Measurements from ENCODE around the gene KIAA1328.
A peak's percentile ranks its signal among the peaks of the same experiment; 100 is the strongest.

Gene KIAA1328

DNA sequence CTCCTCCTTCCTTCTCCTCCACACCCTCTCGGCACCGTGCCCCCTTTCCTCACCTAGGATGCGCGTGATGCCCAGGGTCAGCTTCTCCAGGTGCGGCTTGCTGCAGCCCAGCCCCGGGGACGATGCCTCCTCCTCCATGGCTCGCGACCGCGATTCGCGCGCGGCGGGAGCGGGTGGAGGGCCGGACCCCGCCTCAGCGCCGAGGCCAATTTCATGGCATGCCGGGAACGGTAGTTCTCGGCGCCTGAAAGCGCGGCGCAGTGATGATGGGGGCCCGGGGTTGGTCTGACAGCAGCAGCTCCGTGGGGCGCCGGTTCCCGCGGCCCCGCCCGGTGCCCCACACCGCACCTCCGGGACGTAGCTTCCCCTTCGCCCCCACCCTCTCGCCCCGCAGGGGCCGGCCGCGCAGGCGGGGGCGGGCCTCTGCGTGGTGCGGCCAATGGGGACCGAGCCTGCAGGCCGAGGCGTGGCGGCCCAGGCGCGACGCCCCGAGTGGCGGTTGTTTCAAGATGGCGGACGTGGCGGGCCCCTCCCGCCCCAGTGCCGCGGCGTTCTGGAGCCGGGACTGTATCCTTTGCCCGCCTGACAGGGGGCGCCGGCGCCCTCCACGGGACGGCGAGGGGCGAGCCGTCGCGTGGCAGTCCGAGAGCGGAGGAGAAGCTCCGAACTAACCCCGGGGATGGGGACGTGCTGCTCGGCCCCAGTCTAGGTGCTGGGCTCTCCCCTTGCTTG, at the start of gene KIAA1328, which contains the start of gene TPGS2:
KIAA1328 (plus strand) TSS at position 498 of the 732 bp plus-strand sequence; CDS start at position 510, 12 bp downstream.
TPGS2 (minus strand) TSS at position 373 of the 732 bp plus-strand sequence; CDS start at position 138, 235 bp downstream.
- TF ChIP-seq CTCF (conservative IDR thresholded peaks at IDR 0.05; ENCODE audit: low read length): peak; percentile 45
- DNase-seq (ENCODE audit: low read depth): peak; percentile 90
- H3K4me3 ChIP-seq (ENCODE audit: low read length): peak within 1 kb of the TSS; percentile 99

DNA sequence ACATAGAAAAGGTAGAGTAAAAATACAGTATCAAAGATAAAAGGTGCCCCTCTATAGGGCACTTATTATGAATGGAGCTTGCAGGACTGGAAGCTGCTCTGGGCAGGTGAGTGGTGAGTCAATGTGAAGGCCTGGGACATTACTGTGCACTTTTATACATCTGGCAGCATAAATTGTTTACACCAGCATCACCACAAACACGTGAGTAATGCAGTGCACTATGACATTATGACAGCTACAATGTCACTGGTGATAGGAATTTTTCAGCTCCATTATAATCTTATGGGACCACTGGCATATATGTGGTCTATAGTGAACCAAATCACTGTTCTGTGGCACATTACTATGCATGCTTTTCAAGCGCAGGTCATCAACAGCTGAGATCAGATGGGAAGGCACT, 48.2 kb upstream of the KIAA1328 start:
- TF ChIP-seq CTCF (conservative IDR thresholded peaks at IDR 0.05; ENCODE audit: low read length): no peak
- peak; percentile 38 for DNase-seq (ENCODE audit: low read depth)
- H3K4me3 ChIP-seq (ENCODE audit: low read length): no peak overlapping the region

GRCh38 chr18:36782710-36783109, 46.2 kb upstream of the KIAA1328 start:
- DNase-seq (ENCODE audit: low read depth): no peak
- no peak for TF ChIP-seq CTCF (conservative IDR thresholded peaks at IDR 0.05; ENCODE audit: low read length)
- H3K4me3 ChIP-seq (ENCODE audit: low read length): no peak overlapping the region

DNA sequence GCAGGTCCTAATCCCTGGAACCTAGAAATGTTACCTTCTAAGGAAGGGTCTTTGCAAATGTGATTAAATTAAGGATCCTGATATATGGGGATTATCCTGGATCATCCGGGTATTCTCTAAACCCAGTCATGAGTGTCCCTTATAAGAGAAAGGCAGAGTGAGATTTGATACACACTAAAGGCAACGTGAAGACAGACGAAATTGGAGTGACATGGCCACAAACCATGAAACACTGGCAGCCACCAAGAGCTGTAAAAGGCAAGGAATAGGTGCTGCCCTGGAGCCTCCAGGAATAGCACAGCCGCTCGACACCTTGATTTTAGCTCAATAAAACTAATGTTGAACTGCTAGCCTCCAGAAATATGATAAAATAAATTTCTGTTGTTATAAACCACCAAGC, 45.1 kb upstream of the KIAA1328 start:
- TF ChIP-seq CTCF (conservative IDR thresholded peaks at IDR 0.05; ENCODE audit: low read length): no peak
- no peak overlapping the region for H3K4me3 ChIP-seq (ENCODE audit: low read length)
- no peak for DNase-seq (ENCODE audit: low read depth)

DNA sequence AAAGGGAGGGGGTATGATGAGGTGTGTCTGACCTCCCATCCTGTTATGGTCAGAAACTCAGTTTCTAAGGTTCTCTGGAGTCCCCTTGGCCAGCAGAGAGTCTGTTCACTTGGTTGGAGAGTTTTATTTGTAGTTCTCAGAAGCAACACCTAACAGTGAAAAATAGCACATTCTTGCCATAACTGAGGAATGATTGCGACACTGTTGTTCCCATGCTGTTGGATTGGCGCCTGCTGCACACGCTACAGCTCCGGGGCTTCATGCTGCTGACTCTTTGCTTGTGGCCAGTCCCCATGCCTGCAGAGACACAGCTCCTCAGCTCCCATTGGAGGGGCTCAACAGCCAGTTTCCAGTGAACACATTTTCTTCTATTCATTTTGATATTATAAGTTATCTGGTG, 42.2 kb upstream of the KIAA1328 start:
- no peak overlapping the region for H3K4me3 ChIP-seq (ENCODE audit: low read length)
- peak; percentile 90 for DNase-seq (ENCODE audit: low read depth)
- no peak for TF ChIP-seq CTCF (conservative IDR thresholded peaks at IDR 0.05; ENCODE audit: low read length)

DNA sequence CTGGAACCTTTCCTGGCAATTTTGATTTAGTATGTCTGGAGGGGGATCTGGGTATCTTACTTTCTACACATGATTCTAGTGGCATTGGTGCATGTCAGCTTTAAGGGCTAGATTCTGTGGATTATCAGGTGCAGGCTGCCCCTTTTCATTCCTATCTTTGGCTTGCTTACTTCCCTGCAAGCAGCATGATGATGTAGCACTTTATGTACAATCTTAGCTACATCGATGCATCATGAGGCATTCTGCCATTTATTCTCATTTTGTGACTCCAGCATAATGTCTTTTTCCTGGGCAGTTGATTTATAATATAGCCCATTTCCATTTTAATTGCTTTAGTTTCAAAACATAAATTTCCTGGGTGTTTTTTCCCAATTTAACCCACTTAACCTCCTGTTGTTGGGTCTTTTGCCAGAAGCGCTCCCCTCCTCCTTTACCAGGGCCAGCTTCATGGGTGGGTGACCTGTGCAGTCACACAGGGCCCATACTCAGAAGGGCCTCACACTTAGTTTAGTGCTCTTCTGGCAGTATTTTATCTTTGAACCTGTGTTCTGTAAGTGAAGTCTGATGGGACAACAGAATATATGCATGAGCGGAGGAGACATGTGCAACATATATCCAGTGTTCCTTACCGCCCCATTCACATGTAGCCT, 36.2 kb upstream of the KIAA1328 start:
- no peak for DNase-seq (ENCODE audit: low read depth)
- no peak overlapping the region for H3K4me3 ChIP-seq (ENCODE audit: low read length)
- TF ChIP-seq CTCF (conservative IDR thresholded peaks at IDR 0.05; ENCODE audit: low read length): no peak

Measured in AG10803 (cell line).